Stimulated activated CD8-positive, alpha-beta memory T cell treated with anti-CD3 and anti-CD28 coated beads, Interleukin-12 subunit alpha, Interleukin-12 subunit beta, amount 100 ng/mL, for 24 hours (primary cell): ENCODE data around the gene BRINP1.

ENCODE experiments used
- DNase-seq: peaks from one replicate; pipeline ENCODE4 v3.0.0-alpha.2; 2020; ENCODE audit errors: extremely low read depth

Gene BRINP1

GRCh38 chr9:119282476-119283077 is 86.7 kb downstream of the BRINP1 start:
- DNase-seq, result no peak

GRCh38 chr9:119280740-119281485 is 88.3 kb downstream of the BRINP1 start:
- DNase-seq, result no peak

- no peak for DNase-seq
These were observed 91.1 kb downstream of the BRINP1 start for GRCh38 chr9:119278171-119278570.

- DNase-seq, result no peak
These were observed 95.1 kb downstream of the BRINP1 start for GRCh38 chr9:119273984-119274665.

- DNase-seq, result no peak
These were observed 95.8 kb downstream of the BRINP1 start for GRCh38 chr9:119273325-119273904.

GRCh38 chr9:119272500-119273211 is 96.6 kb downstream of the BRINP1 start:
- DNase-seq, result no peak

GRCh38 chr9:119268985-119269384 is 100.2 kb downstream of the BRINP1 start:
- no peak for DNase-seq

- DNase-seq, result no peak
These were observed 105.1 kb downstream of the BRINP1 start for GRCh38 chr9:119264165-119264564.

- no peak for DNase-seq
These were observed 111.6 kb downstream of the BRINP1 start for GRCh38 chr9:119257592-119257991.

GRCh38 chr9:119255116-119255515 is 114.1 kb downstream of the BRINP1 start:
- no peak for DNase-seq

GRCh38 chr9:119252671-119253299 is 116.5 kb downstream of the BRINP1 start:
- no peak for DNase-seq

GRCh38 chr9:119251936-119252335 is 117.3 kb downstream of the BRINP1 start:
- DNase-seq, result no peak

- no peak for DNase-seq
These were observed 118.5 kb downstream of the BRINP1 start for GRCh38 chr9:119250730-119251129.

- no peak for DNase-seq
These were observed 128.7 kb downstream of the BRINP1 start for GRCh38 chr9:119240546-119240945.

GRCh38 chr9:119234636-119235035 is 134.6 kb downstream of the BRINP1 start:
- no peak for DNase-seq

GRCh38 chr9:119227422-119227821 is 141.8 kb downstream of the BRINP1 start:
- DNase-seq, result no peak

GRCh38 chr9:119224431-119224830 is 144.8 kb downstream of the BRINP1 start:
- no peak for DNase-seq

- DNase-seq, result no peak
These were observed 148.0 kb downstream of the BRINP1 start for GRCh38 chr9:119221276-119221675.

GRCh38 chr9:119218293-119218692 is 150.9 kb downstream of the BRINP1 start:
- DNase-seq, result no peak

- no peak for DNase-seq
These were observed 152.4 kb downstream of the BRINP1 start for GRCh38 chr9:119216651-119217331.

- DNase-seq, result no peak
These were observed 153.6 kb downstream of the BRINP1 start for GRCh38 chr9:119215651-119216050.
